ENCODE measurements around the gene TAS1R3.

Gene TAS1R3

GRCh38 chr1:1320666-1321448 is 10.2 kb upstream of the TAS1R3 start:
- no peak for DNase-seq (ENCODE audit: low read depth in 1 of 2, low spot score in 1 of 2)

- DNase-seq (ENCODE audit: low read depth in 1 of 2, low spot score in 1 of 2) = no peak
Observed at GRCh38 chr1:1321477-1321876, 9.6 kb upstream of the TAS1R3 start.

GRCh38 chr1:1322418-1322817 is 8.7 kb upstream of the TAS1R3 start:
- no peak for DNase-seq (ENCODE audit: low read depth in 1 of 2, low spot score in 1 of 2)

- no peak for DNase-seq (ENCODE audit: low read depth in 1 of 2, low spot score in 1 of 2)
Observed at GRCh38 chr1:1322952-1323351, 8.1 kb upstream of the TAS1R3 start.

GRCh38 chr1:1324084-1324523 is 7.0 kb upstream of the TAS1R3 start:
- DNase-seq (ENCODE audit: low read depth in 1 of 2, low spot score in 1 of 2) = no peak

- peak; percentile 91 to 94 for DNase-seq (ENCODE audit: low read depth in 1 of 2, low spot score in 1 of 2)
Observed at GRCh38 chr1:1324524-1325287, 6.4 kb upstream of the TAS1R3 start, which contains the start of the genes CPTP and INTS11. Gene CPTP (plus strand): TSS chr1:1324802. CDS start chr1:1326911, 2,109 bp downstream. Gene INTS11 (minus strand): TSS chr1:1324660. CDS start chr1:1324608, 52 bp downstream.

GRCh38 chr1:1325288-1326074 is 5.6 kb upstream of the TAS1R3 start:
- DNase-seq (ENCODE audit: low read depth in 1 of 2, low spot score in 1 of 2) = no peak

- DNase-seq (ENCODE audit: low read depth in 1 of 2, low spot score in 1 of 2) = no peak
Observed at GRCh38 chr1:1326075-1326605, 4.9 kb upstream of the TAS1R3 start.

GRCh38 chr1:1327291-1327690 is 3.8 kb upstream of the TAS1R3 start:
- DNase-seq (ENCODE audit: low read depth in 1 of 2, low spot score in 1 of 2) = no peak

GRCh38 chr1:1328254-1328653 is 2.8 kb upstream of the TAS1R3 start:
- DNase-seq (ENCODE audit: low read depth in 1 of 2, low spot score in 1 of 2) = no peak

- no peak for DNase-seq (ENCODE audit: low read depth in 1 of 2, low spot score in 1 of 2)
Observed at GRCh38 chr1:1329304-1330210, 1.5 kb upstream of the TAS1R3 start.

GRCh38 chr1:1330366-1331067 is 563 bp upstream of the TAS1R3 start:
- DNase-seq (ENCODE audit: low read depth in 1 of 2, low spot score in 1 of 2) = no peak

GRCh38 chr1:1332031-1332755 is 1.1 kb downstream of the TAS1R3 start:
- no peak for DNase-seq (ENCODE audit: low read depth in 1 of 2, low spot score in 1 of 2)

- DNase-seq (ENCODE audit: low read depth in 1 of 2, low spot score in 1 of 2) = no peak
Observed at GRCh38 chr1:1332774-1333480, 1.8 kb downstream of the TAS1R3 start.

- no peak for DNase-seq (ENCODE audit: low read depth in 1 of 2, low spot score in 1 of 2)
Observed at GRCh38 chr1:1333551-1334241, 2.6 kb downstream of the TAS1R3 start.

- DNase-seq (ENCODE audit: low read depth in 1 of 2, low spot score in 1 of 2) = no peak
Observed at GRCh38 chr1:1334835-1335234, 3.8 kb downstream of the TAS1R3 start.

- DNase-seq (ENCODE audit: low read depth in 1 of 2, low spot score in 1 of 2) = no peak
Observed at GRCh38 chr1:1335283-1335682, 4.2 kb downstream of the TAS1R3 start.

GRCh38 chr1:1335792-1336248 is 4.7 kb downstream of the TAS1R3 start:
- no peak for DNase-seq (ENCODE audit: low read depth in 1 of 2, low spot score in 1 of 2)
